ENCODE results near the gene GFPT1.

Gene GFPT1

DNA sequence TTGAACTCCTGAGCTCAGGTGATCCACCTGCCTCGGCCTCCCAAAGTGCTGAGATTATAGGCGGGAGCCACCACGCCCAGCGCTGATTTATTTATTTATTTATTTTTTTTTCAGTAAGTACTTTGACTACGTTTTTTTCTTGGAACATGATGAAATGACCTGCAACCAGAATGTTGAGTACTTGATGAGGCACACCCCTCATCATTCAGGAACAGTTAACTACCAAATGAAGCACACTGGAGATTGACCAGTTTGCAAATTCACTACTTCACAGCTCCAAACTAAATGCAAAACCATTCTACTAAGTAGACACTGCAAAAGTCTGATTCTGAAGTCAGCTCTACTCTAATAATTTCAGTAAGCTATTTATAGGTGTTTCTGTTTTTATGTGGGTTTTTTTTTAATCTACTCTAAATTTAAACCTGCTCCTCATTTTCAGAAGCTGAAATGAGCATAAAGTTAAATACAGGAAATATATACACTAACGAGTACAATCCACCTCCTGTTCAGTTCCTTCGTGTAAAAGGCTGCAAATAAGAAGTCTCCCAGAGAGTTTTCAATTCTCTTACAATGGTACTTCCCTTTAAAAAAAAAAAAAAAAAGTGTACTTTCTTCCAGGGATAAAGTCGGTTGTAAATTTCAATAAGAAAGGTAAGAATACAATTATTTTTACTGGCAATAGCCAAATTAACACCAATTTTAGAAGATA lies 1.4 kb downstream of the GFPT1 start (continued):
- TF ChIP-seq, protein P1, sequence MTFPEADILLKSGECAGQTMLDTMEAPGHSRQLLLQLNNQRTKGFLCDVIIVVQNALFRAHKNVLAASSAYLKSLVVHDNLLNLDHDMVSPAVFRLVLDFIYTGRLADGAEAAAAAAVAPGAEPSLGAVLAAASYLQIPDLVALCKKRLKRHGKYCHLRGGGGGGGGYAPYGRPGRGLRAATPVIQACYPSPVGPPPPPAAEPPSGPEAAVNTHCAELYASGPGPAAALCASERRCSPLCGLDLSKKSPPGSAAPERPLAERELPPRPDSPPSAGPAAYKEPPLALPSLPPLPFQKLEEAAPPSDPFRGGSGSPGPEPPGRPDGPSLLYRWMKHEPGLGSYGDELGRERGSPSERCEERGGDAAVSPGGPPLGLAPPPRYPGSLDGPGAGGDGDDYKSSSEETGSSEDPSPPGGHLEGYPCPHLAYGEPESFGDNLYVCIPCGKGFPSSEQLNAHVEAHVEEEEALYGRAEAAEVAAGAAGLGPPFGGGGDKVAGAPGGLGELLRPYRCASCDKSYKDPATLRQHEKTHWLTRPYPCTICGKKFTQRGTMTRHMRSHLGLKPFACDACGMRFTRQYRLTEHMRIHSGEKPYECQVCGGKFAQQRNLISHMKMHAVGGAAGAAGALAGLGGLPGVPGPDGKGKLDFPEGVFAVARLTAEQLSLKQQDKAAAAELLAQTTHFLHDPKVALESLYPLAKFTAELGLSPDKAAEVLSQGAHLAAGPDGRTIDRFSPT (tag by site-specific recombination; IDR thresholded peaks at IDR 0.05): no peak
- TF ChIP-seq ZNF558 (tag by site-specific recombination; IDR thresholded peaks at IDR 0.05): 0 out of 2 replicates have a peak, but pooled peaks have one; percentile 19
- TF ChIP-seq, protein P2, sequence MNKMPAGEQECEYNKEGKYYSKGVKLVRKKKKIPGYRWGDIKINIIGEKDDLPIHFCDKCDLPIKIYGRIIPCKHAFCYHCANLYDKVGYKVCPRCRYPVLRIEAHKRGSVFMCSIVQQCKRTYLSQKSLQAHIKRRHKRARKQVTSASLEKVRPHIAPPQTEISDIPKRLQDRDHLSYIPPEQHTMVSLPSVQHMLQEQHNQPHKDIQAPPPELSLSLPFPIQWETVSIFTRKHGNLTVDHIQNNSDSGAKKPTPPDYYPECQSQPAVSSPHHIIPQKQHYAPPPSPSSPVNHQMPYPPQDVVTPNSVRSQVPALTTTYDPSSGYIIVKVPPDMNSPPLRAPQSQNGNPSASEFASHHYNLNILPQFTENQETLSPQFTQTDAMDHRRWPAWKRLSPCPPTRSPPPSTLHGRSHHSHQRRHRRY (tag by site-specific recombination; IDR thresholded peaks at IDR 0.05): no peak
- peak; percentile 84 for TF ChIP-seq KLF7 (tag by site-specific recombination; IDR thresholded peaks at IDR 0.05; ENCODE audit: borderline replicate concordance)
- TF ChIP-seq, protein P3, sequence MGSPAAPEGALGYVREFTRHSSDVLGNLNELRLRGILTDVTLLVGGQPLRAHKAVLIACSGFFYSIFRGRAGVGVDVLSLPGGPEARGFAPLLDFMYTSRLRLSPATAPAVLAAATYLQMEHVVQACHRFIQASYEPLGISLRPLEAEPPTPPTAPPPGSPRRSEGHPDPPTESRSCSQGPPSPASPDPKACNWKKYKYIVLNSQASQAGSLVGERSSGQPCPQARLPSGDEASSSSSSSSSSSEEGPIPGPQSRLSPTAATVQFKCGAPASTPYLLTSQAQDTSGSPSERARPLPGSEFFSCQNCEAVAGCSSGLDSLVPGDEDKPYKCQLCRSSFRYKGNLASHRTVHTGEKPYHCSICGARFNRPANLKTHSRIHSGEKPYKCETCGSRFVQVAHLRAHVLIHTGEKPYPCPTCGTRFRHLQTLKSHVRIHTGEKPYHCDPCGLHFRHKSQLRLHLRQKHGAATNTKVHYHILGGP (tag by site-specific recombination; IDR thresholded peaks at IDR 0.05): no peak
- TF ChIP-seq ZNF404 (tag by site-specific recombination; IDR thresholded peaks at IDR 0.05): no peak
- TF ChIP-seq, protein P4, sequence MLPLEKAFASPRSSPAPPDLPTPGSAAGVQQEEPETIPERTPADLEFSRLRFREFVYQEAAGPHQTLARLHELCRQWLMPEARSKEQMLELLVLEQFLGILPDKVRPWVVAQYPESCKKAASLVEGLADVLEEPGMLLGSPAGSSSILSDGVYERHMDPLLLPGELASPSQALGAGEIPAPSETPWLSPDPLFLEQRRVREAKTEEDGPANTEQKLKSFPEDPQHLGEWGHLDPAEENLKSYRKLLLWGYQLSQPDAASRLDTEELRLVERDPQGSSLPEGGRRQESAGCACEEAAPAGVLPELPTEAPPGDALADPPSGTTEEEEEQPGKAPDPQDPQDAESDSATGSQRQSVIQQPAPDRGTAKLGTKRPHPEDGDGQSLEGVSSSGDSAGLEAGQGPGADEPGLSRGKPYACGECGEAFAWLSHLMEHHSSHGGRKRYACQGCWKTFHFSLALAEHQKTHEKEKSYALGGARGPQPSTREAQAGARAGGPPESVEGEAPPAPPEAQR (tag by site-specific recombination; IDR thresholded peaks at IDR 0.05): no peak
- TF ChIP-seq ZNF133 (tag by site-specific recombination; IDR thresholded peaks at IDR 0.05): no peak
- TF ChIP-seq, protein P5, sequence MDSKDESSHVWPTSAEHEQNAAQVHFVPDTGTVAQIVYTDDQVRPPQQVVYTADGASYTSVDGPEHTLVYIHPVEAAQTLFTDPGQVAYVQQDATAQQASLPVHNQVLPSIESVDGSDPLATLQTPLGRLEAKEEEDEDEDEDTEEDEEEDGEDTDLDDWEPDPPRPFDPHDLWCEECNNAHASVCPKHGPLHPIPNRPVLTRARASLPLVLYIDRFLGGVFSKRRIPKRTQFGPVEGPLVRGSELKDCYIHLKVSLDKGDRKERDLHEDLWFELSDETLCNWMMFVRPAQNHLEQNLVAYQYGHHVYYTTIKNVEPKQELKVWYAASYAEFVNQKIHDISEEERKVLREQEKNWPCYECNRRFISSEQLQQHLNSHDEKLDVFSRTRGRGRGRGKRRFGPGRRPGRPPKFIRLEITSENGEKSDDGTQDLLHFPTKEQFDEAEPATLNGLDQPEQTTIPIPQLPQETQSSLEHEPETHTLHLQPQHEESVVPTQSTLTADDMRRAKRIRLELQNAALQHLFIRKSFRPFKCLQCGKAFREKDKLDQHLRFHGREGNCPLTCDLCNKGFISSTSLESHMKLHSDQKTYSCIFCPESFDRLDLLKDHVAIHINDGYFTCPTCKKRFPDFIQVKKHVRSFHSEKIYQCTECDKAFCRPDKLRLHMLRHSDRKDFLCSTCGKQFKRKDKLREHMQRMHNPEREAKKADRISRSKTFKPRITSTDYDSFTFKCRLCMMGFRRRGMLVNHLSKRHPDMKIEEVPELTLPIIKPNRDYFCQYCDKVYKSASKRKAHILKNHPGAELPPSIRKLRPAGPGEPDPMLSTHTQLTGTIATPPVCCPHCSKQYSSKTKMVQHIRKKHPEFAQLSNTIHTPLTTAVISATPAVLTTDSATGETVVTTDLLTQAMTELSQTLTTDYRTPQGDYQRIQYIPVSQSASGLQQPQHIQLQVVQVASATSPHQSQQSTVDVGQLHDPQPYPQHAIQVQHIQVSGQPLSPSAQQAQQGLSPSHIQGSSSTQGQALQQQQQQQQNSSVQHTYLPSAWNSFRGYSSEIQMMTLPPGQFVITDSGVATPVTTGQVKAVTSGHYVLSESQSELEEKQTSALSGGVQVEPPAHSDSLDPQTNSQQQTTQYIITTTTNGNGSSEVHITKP (tag by site-specific recombination; IDR thresholded peaks at IDR 0.05): 0 out of 2 replicates have a peak, but pooled peaks have one; percentile 45
- TF ChIP-seq GLIS2 (tag by site-specific recombination; IDR thresholded peaks at IDR 0.05): no peak
- no peak for TF ChIP-seq WT1 (tag by site-specific recombination; IDR thresholded peaks at IDR 0.05)
- TF ChIP-seq, protein P6, sequence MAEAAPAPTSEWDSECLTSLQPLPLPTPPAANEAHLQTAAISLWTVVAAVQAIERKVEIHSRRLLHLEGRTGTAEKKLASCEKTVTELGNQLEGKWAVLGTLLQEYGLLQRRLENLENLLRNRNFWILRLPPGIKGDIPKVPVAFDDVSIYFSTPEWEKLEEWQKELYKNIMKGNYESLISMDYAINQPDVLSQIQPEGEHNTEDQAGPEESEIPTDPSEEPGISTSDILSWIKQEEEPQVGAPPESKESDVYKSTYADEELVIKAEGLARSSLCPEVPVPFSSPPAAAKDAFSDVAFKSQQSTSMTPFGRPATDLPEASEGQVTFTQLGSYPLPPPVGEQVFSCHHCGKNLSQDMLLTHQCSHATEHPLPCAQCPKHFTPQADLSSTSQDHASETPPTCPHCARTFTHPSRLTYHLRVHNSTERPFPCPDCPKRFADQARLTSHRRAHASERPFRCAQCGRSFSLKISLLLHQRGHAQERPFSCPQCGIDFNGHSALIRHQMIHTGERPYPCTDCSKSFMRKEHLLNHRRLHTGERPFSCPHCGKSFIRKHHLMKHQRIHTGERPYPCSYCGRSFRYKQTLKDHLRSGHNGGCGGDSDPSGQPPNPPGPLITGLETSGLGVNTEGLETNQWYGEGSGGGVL (tag by site-specific recombination; IDR thresholded peaks at IDR 0.05): no peak
- TF ChIP-seq, protein P7, sequence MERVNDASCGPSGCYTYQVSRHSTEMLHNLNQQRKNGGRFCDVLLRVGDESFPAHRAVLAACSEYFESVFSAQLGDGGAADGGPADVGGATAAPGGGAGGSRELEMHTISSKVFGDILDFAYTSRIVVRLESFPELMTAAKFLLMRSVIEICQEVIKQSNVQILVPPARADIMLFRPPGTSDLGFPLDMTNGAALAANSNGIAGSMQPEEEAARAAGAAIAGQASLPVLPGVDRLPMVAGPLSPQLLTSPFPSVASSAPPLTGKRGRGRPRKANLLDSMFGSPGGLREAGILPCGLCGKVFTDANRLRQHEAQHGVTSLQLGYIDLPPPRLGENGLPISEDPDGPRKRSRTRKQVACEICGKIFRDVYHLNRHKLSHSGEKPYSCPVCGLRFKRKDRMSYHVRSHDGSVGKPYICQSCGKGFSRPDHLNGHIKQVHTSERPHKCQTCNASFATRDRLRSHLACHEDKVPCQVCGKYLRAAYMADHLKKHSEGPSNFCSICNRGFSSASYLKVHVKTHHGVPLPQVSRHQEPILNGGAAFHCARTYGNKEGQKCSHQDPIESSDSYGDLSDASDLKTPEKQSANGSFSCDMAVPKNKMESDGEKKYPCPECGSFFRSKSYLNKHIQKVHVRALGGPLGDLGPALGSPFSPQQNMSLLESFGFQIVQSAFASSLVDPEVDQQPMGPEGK (tag by site-specific recombination; IDR thresholded peaks at IDR 0.05): no peak
- TF ChIP-seq ZNF76 (tag by site-specific recombination; IDR thresholded peaks at IDR 0.05; ENCODE audit: borderline replicate concordance, low read depth): no peak
- no peak for TF ChIP-seq ZNF221 (tag by site-specific recombination; IDR thresholded peaks at IDR 0.05; ENCODE audit: borderline replicate concordance)
- no peak for TF ChIP-seq EGR2 (tag by site-specific recombination; IDR thresholded peaks at IDR 0.05; ENCODE audit: low read depth)
- TF ChIP-seq, protein P8, sequence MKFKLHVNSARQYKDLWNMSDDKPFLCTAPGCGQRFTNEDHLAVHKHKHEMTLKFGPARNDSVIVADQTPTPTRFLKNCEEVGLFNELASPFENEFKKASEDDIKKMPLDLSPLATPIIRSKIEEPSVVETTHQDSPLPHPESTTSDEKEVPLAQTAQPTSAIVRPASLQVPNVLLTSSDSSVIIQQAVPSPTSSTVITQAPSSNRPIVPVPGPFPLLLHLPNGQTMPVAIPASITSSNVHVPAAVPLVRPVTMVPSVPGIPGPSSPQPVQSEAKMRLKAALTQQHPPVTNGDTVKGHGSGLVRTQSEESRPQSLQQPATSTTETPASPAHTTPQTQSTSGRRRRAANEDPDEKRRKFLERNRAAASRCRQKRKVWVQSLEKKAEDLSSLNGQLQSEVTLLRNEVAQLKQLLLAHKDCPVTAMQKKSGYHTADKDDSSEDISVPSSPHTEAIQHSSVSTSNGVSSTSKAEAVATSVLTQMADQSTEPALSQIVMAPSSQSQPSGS (tag by site-specific recombination; IDR thresholded peaks at IDR 0.05; ENCODE audit: low read depth): no peak
- TF ChIP-seq, protein P9, sequence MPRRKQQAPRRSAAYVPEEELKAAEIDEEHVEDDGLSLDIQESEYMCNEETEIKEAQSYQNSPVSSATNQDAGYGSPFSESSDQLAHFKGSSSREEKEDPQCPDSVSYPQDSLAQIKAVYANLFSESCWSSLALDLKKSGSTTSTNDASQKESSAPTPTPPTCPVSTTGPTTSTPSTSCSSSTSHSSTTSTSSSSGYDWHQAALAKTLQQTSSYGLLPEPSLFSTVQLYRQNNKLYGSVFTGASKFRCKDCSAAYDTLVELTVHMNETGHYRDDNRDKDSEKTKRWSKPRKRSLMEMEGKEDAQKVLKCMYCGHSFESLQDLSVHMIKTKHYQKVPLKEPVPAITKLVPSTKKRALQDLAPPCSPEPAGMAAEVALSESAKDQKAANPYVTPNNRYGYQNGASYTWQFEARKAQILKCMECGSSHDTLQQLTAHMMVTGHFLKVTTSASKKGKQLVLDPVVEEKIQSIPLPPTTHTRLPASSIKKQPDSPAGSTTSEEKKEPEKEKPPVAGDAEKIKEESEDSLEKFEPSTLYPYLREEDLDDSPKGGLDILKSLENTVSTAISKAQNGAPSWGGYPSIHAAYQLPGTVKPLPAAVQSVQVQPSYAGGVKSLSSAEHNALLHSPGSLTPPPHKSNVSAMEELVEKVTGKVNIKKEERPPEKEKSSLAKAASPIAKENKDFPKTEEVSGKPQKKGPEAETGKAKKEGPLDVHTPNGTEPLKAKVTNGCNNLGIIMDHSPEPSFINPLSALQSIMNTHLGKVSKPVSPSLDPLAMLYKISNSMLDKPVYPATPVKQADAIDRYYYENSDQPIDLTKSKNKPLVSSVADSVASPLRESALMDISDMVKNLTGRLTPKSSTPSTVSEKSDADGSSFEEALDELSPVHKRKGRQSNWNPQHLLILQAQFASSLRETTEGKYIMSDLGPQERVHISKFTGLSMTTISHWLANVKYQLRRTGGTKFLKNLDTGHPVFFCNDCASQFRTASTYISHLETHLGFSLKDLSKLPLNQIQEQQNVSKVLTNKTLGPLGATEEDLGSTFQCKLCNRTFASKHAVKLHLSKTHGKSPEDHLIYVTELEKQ (tag by site-specific recombination; IDR thresholded peaks at IDR 0.05; ENCODE audit: borderline replicate concordance): no peak

Measured in HEK293 (cell line).